ENCODE measurements around the gene SSPN. TPM values are rescaled to one million over a fixed set of nuclear protein-coding genes. Genes with fewer than 3 reads are reported as not detected.

Gene SSPN
- total RNA-seq, 1 experiment from 2014 or later = 10.4 TPM

DNA sequence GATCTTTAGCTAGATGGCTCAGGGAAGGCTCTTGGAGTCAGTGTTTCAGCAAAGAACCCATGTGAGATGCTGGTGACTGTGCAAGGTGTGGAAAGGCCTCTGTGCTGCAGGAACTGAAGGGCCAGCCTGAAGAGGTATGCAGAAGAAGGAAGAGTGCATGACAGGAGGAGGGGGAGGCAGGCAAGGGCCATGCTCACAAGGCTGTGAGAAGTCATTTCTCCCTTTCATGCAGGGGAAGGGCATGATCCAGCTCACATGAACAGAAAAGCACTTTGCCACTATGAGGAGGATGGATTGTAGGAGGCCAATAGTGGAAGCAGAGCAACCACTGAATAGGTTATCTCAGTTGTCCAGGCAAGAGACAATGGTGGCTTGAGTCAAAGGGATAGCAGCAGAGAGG, 83.7 kb downstream of the SSPN start:
- no peaks in the 10 kb centered on the region for H3K27me3 ChIP-seq (ENCODE audit: insufficient read depth, low read depth)
- H2AFZ ChIP-seq = no peak overlapping the region
- no peaks in the 10 kb centered on the region for H3K9me3 ChIP-seq (ENCODE audit: insufficient read depth, low read depth)
- intact Hi-C loops (cut with micrococcal nuclease; ENCODE audit: unreplicated experiment) = loop anchor here (10.0 kb wide), 1 partner anchor 556 kb away; the partner anchor contains the start of gene ITPR2
- H3K4me3 ChIP-seq = no peak overlapping the region
- no peak for DNase-seq
- H4K20me1 ChIP-seq (ENCODE audit: insufficient read depth) = no peaks in the 10 kb centered on the region
- no TSS peak for BruUV-seq (replicated peaks)
- no peaks in the 10 kb centered on the region for H3K9me2 ChIP-seq (ENCODE audit: insufficient read depth)
- TF ChIP-seq, protein P1, sequence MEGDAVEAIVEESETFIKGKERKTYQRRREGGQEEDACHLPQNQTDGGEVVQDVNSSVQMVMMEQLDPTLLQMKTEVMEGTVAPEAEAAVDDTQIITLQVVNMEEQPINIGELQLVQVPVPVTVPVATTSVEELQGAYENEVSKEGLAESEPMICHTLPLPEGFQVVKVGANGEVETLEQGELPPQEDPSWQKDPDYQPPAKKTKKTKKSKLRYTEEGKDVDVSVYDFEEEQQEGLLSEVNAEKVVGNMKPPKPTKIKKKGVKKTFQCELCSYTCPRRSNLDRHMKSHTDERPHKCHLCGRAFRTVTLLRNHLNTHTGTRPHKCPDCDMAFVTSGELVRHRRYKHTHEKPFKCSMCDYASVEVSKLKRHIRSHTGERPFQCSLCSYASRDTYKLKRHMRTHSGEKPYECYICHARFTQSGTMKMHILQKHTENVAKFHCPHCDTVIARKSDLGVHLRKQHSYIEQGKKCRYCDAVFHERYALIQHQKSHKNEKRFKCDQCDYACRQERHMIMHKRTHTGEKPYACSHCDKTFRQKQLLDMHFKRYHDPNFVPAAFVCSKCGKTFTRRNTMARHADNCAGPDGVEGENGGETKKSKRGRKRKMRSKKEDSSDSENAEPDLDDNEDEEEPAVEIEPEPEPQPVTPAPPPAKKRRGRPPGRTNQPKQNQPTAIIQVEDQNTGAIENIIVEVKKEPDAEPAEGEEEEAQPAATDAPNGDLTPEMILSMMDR (conservative IDR thresholded peaks at IDR 0.05) = no peak
- no peak for TF ChIP-seq EZH2 (IDR thresholded peaks at IDR 0.05; ENCODE audit: low read depth)
- no peak overlapping the region for H3K27ac ChIP-seq
- H3F3A ChIP-seq (ENCODE audit: insufficient read depth, low read depth) = peaks cover 20% of the 10 kb centered on the region
- H3K4me1 ChIP-seq (replicated peaks; ENCODE audit: insufficient read depth) = peaks cover 27% of the 10 kb centered on the region
- CTCF ChIA-PET = no interaction called here
- no peaks in the 10 kb centered on the region for H3K36me3 ChIP-seq (ENCODE audit: low read depth)
- POLR2A ChIA-PET (ENCODE audit: unreplicated experiment) = no interaction called here
- no peak overlapping the region for H3K4me2 ChIP-seq
- H3K79me2 ChIP-seq (ENCODE audit: low read depth) = no peaks in the 10 kb centered on the region

DNA sequence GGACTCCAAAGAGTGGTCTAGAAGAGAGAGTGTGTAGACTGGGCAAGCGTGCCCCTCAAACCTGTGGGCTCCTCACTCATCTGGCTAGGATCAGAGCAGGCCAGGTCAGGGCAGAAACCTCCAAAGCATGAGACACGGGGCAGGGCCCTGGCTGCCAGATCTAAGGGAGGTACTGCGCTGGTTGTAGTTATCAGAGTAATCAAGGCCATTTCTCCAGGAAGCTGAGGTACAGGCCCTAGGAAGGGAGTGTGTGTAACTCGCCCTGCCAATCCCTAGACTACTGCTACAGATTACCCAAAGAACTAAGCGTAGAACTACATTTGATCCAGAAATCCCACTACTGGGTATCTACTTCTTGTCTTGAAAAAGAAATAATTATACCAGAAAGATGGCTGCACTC, 84.5 kb downstream of the SSPN start:
- BruUV-seq (replicated peaks) = no TSS peak
- no peak for TF ChIP-seq EZH2 (IDR thresholded peaks at IDR 0.05; ENCODE audit: low read depth)
- TF ChIP-seq, protein P1 (conservative IDR thresholded peaks at IDR 0.05) = no peak
- Histone ChIP-seq H3K4me2 (no peak overlapping the region), H3K9me3 (ENCODE audit: insufficient read depth, low read depth) (no peaks in the 10 kb centered on the region), H4K20me1 (ENCODE audit: insufficient read depth) (no peaks in the 10 kb centered on the region), H3K27ac (no peak overlapping the region), H3F3A (ENCODE audit: insufficient read depth, low read depth) (peaks cover 16% of the 10 kb centered on the region), H3K27me3 (ENCODE audit: insufficient read depth, low read depth) (no peaks in the 10 kb centered on the region), H3K4me1 (replicated peaks; ENCODE audit: insufficient read depth) (peaks cover 22% of the 10 kb centered on the region), H3K4me3 (no peak overlapping the region), H3K36me3 (ENCODE audit: low read depth) (no peaks in the 10 kb centered on the region), H3K79me2 (ENCODE audit: low read depth) (no peaks in the 10 kb centered on the region), H2AFZ (no peak overlapping the region), H3K9me2 (ENCODE audit: insufficient read depth) (no peaks in the 10 kb centered on the region)
- DNase-seq = no peak
- intact Hi-C loops (cut with micrococcal nuclease; ENCODE audit: unreplicated experiment) = loop anchor here (10.0 kb wide), 1 partner anchor 555 kb away; the partner anchor contains the start of gene ITPR2
- ChIA-PET CTCF (no interaction called here), POLR2A (ENCODE audit: unreplicated experiment) (no interaction called here)

DNA sequence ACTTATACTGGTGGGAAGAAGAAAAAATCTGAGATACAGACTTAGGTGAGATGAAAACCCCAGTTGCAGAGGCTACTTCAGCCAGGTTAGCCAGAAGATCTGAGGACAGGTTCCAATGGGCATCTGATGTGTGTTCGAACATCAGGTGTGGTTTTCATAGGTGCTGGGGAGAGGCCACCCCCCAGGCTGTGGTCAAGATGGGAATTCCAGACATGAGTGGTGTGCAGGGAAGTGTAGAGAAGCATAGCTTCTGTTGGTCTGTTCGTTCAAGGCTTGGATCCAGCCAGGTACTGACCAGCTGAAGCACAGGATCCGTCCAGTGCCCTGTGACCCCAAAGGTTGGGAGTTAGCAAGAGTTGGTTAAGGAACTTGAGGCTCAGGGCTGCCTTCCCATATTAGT, 85.5 kb downstream of the SSPN start:
- Histone ChIP-seq H2AFZ (no peak overlapping the region), H3F3A (ENCODE audit: insufficient read depth, low read depth) (peaks cover 6% of the 10 kb centered on the region; the same call in 1 of the 2 replicates), H3K27me3 (ENCODE audit: insufficient read depth, low read depth) (no peaks in the 10 kb centered on the region), H3K79me2 (ENCODE audit: low read depth) (no peaks in the 10 kb centered on the region), H3K9me2 (ENCODE audit: insufficient read depth) (no peaks in the 10 kb centered on the region), H3K9me3 (ENCODE audit: insufficient read depth, low read depth) (no peaks in the 10 kb centered on the region; the same call in 1 of the 2 replicates), H3K4me3 (no peak overlapping the region), H3K4me2 (no peak overlapping the region), H3K27ac (no peak overlapping the region), H3K4me1 (replicated peaks; ENCODE audit: insufficient read depth) (peaks cover 12% of the 10 kb centered on the region), H3K36me3 (ENCODE audit: low read depth) (no peaks in the 10 kb centered on the region), H4K20me1 (ENCODE audit: insufficient read depth) (no peaks in the 10 kb centered on the region)
- ChIA-PET POLR2A (ENCODE audit: unreplicated experiment) (no interaction called here), CTCF (no interaction called here)
- TF ChIP-seq, protein P1 (conservative IDR thresholded peaks at IDR 0.05) = no peak
- no peak for TF ChIP-seq EZH2 (IDR thresholded peaks at IDR 0.05; ENCODE audit: low read depth)
- intact Hi-C loops (cut with micrococcal nuclease; ENCODE audit: unreplicated experiment) = no loop called here
- no TSS peak for BruUV-seq (replicated peaks)
- no peak for DNase-seq

Data from PC-9 (cell line).